ELF-1 (cell line): ENCODE measurements around the gene ITPRIPL1.

Experiments used
- DNase-seq: peaks from one replicate; pipeline ENCODE4 v3.0.0-alpha.2; 2016; ENCODE audit warnings: low read depth, low spot score

The ITPRIPL1 gene

DNA sequence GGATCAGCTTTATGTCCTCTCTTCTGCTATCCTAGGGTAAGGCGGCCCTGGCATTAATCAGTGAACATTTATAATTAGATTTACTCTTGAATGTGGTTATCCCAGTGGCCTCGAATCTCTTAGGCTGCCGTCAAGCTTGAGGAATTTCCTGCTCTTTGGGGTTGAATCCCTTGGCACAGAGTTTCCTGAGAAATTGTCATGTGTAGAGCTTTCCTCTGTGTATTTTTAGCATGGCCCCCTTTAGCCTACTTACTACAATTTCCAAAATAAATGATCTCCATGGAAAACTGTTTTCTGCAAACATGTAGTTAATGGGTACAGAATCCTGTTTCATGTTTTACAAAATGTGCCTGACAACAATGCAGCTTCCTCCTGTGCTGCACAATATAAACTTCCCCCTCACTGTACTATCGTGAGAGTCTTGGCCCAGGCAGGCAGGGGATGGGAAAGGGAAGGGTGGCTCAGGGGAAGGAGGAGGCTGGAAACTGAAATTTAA, 28.5 kb downstream of the ITPRIPL1 start:
- no peak for DNase-seq

- no peak for DNase-seq
Measured at GRCh38 chr2:96354492-96354891, 29.4 kb downstream of the ITPRIPL1 start.

GRCh38 chr2:96356889-96357288, 31.8 kb downstream of the ITPRIPL1 start:
- DNase-seq: no peak

GRCh38 chr2:96359310-96359709, 34.2 kb downstream of the ITPRIPL1 start:
- DNase-seq: no peak

GRCh38 chr2:96359866-96360265, 34.7 kb downstream of the ITPRIPL1 start:
- no peak for DNase-seq

- no peak for DNase-seq
Measured at GRCh38 chr2:96361751-96362150, 36.6 kb downstream of the ITPRIPL1 start.

DNA sequence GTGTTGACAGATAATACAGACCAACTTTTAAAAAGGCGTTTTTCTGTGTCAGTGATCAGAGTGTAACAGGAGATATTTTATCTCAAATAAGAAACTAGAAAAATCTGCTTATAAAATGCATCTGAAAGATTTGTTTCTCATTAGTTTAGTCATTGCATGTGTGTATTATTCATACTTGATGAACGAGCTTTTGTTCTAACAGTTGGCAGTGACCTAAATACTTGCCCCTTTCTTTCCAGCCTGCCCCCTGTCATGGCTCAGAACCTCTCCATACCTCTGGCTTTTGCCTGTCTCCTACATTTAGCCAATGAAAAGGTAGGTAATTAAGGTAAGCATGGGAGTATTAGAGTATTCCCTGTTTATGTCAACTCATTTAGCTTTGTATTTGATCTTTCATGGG, 44.1 kb downstream of the ITPRIPL1 start:
- no peak for DNase-seq

DNA sequence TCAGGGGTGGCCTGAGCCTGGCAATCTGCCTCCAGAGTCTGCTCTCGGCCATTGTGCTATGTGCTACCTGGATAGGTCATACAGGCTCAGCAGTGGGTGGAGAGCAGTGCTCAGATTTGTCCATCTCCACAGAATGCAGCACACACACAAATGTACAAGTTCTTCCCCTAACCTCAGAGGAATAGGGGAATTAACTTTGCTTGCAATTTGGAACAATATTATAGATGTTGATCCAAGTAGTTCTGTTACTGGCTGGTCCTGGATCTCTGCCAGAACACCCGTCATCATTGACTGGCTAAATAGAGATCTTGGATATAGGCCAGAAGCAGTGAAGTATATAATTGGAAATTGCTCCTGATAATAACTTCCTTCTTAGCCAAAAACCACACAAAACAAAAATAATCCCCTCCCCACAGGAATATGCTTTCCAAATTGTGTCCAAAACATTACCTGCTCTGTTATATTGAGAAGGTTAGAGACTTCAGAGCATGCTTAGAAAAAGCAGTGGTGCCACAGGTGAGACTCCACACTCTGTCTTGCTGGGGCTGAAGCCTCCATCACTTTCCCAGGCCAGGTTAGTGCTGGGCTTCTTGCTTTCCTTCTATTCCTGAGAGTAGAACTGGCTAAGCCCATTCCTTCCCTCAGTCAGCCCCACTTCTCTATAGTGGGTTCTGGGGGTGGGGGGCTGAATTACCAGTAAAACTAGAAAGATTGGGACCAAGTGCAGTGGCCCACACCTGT, 49.3 kb downstream of the ITPRIPL1 start:
- no peak for DNase-seq
